Measurements from ENCODE around the gene HLTF. TPM values are rescaled to one million over a fixed set of nuclear protein-coding genes. Genes with fewer than 3 reads are reported as not detected.

The HLTF gene
- total and polyA plus RNA-seq, 2 of the 13 experiments (the other 11 are each of a cell fraction or from before 2014, with no cell fraction given): 12.0 to 22.9 TPM

DNA sequence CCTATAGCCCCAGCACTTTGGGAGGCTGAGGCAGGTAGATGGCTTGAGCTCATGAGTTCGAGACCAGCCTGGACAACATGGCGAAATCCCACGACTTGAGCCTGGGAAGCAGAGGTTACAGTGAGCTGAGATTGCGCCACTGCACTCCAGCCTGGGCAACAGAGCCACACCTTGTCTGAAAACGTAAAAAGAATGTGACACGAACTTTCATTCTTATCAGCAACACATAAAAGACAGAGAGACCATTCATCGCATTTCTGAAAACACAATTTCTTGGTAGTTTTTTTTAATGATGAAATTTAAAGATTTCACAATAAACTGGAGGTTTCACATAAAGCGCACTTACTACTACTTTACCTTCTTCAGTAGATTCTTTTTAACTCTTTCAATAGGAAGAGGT lies 18.4 kb downstream of the HLTF start (continued):
- TF ChIP-seq, protein P1, sequence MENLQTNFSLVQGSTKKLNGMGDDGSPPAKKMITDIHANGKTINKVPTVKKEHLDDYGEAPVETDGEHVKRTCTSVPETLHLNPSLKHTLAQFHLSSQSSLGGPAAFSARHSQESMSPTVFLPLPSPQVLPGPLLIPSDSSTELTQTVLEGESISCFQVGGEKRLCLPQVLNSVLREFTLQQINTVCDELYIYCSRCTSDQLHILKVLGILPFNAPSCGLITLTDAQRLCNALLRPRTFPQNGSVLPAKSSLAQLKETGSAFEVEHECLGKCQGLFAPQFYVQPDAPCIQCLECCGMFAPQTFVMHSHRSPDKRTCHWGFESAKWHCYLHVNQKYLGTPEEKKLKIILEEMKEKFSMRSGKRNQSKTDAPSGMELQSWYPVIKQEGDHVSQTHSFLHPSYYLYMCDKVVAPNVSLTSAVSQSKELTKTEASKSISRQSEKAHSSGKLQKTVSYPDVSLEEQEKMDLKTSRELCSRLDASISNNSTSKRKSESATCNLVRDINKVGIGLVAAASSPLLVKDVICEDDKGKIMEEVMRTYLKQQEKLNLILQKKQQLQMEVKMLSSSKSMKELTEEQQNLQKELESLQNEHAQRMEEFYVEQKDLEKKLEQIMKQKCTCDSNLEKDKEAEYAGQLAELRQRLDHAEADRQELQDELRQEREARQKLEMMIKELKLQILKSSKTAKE (CRISPR knock-in tag; IDR thresholded peaks at IDR 0.05; ENCODE audit: borderline replicate concordance): no peak
- TF ChIP-seq ZNF329 (CRISPR knock-in tag; IDR thresholded peaks at IDR 0.05; ENCODE audit: low read depth): no peak
- no peak for TF ChIP-seq KLF16 (CRISPR knock-in tag; IDR thresholded peaks at IDR 0.05)

DNA sequence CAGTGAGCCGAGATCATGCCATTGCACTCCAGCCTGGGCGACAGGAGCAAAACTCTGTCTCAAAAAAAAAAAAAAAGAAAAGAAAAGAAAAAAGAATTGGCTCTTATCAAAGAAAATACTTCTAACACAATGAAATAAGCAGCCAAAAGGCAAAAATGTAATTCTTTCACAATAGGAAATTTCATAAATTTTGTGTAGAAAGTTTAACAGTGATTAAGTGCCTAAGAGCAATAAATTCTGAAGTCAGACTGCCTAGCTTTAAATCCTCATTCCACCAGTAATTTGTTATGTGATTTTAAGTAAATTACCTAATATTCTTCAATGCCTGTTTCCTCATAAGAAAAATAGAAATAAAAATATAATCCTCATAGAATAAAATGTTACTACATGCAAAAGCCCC lies 24.6 kb downstream of the HLTF start:
- no peaks in the 10 kb centered on the region for H3K9me3 ChIP-seq (ENCODE audit: low read length)
- ChIA-PET CTCF (ENCODE audit: low intra/inter-chr PET ratio, low total read pairs) (no interaction called here), POLR2A (no interaction called here)
- H3K36me3 ChIP-seq (replicated peaks in 1 of 2; ENCODE audit: control insufficient read depth in 1 of 2, insufficient read depth in 2 of 2, low read length in 2 of 2): peaks cover 0 to 27% of the 10 kb centered on the region in 2 experiments; a peak in 4 of 5 replicates
- H3K27ac ChIP-seq (ENCODE audit: extremely low read length, insufficient read depth, low read length): no peak overlapping the region
- H3K4me2 ChIP-seq (ENCODE audit: low read depth, low read length): no peak overlapping the region
- no peaks in the 10 kb centered on the region for H3K4me1 ChIP-seq (ENCODE audit: insufficient read depth, low read length)
- TF ChIP-seq ZNF121 (CRISPR knock-in tag; IDR thresholded peaks at IDR 0.05) (no peak), MXD4 (CRISPR knock-in tag; IDR thresholded peaks at IDR 0.05) (no peak), ATRX (CRISPR knock-in tag; IDR thresholded peaks at IDR 0.05; ENCODE audit: borderline replicate concordance) (no peak), ZFP90 (CRISPR knock-in tag; IDR thresholded peaks at IDR 0.05; ENCODE audit: borderline replicate concordance) (no peak), ZNF431 (CRISPR knock-in tag; IDR thresholded peaks at IDR 0.05; ENCODE audit: borderline replicate concordance, low read depth) (no peak), RAD21 (CRISPR knock-in tag; IDR thresholded peaks at IDR 0.05) (no peak)
- TF ChIP-seq, protein P2, sequence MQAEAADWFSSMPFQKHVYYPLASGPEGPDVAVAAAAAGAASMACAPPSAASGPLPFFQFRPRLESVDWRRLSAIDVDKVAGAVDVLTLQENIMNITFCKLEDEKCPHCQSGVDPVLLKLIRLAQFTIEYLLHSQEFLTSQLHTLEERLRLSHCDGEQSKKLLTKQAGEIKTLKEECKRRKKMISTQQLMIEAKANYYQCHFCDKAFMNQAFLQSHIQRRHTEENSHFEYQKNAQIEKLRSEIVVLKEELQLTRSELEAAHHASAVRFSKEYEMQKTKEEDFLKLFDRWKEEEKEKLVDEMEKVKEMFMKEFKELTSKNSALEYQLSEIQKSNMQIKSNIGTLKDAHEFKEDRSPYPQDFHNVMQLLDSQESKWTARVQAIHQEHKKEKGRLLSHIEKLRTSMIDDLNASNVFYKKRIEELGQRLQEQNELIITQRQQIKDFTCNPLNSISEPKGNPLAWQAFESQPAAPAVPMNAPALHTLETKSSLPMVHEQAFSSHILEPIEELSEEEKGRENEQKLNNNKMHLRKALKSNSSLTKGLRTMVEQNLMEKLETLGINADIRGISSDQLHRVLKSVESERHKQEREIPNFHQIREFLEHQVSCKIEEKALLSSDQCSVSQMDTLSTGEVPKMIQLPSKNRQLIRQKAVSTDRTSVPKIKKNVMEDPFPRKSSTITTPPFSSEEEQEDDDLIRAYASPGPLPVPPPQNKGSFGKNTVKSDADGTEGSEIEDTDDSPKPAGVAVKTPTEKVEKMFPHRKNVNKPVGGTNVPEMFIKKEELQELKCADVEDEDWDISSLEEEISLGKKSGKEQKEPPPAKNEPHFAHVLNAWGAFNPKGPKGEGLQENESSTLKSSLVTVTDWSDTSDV (CRISPR knock-in tag; IDR thresholded peaks at IDR 0.05): no peak
- TF ChIP-seq, protein P3, sequence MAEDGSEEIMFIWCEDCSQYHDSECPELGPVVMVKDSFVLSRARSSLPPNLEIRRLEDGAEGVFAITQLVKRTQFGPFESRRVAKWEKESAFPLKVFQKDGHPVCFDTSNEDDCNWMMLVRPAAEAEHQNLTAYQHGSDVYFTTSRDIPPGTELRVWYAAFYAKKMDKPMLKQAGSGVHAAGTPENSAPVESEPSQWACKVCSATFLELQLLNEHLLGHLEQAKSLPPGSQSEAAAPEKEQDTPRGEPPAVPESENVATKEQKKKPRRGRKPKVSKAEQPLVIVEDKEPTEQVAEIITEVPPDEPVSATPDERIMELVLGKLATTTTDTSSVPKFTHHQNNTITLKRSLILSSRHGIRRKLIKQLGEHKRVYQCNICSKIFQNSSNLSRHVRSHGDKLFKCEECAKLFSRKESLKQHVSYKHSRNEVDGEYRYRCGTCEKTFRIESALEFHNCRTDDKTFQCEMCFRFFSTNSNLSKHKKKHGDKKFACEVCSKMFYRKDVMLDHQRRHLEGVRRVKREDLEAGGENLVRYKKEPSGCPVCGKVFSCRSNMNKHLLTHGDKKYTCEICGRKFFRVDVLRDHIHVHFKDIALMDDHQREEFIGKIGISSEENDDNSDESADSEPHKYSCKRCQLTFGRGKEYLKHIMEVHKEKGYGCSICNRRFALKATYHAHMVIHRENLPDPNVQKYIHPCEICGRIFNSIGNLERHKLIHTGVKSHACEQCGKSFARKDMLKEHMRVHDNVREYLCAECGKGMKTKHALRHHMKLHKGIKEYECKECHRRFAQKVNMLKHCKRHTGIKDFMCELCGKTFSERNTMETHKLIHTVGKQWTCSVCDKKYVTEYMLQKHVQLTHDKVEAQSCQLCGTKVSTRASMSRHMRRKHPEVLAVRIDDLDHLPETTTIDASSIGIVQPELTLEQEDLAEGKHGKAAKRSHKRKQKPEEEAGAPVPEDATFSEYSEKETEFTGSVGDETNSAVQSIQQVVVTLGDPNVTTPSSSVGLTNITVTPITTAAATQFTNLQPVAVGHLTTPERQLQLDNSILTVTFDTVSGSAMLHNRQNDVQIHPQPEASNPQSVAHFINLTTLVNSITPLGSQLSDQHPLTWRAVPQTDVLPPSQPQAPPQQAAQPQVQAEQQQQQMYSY (CRISPR knock-in tag; IDR thresholded peaks at IDR 0.05): no peak
- no TSS peak for BruUV-seq (replicated peaks)
- intact Hi-C loops (cut with micrococcal nuclease; ENCODE audit: unreplicated experiment) (no loop called here), in situ Hi-C loops (cut with HindIII; ENCODE audit: extremely low pct_ligation_motif_present, low pct_unique_long_range_greater_than_20kb) (no loop called here)
- no peak overlapping the region for H2AFZ ChIP-seq (ENCODE audit: low read length)
- H3K79me2 ChIP-seq (ENCODE audit: insufficient read depth, low read length): no peaks in the 10 kb centered on the region
- 100% methylated on average over 2 of the region's 2 CpGs for WGBS (ENCODE audit: low lambda C conversion rate)
- no peak for ATAC-seq
- DNase-seq (ENCODE audit: low spot score): no peak
- no peak overlapping the region for H3K9ac ChIP-seq (ENCODE audit: insufficient read depth, low read depth, low read length)
- H3K27me3 ChIP-seq (ENCODE audit: control insufficient read depth in 1 of 2, insufficient read depth in 2 of 2, low read length in 2 of 2): no peaks in the 10 kb centered on the region
- H4K20me1 ChIP-seq (ENCODE audit: insufficient read depth, low read length): no peaks in the 10 kb centered on the region
- H3K4me3 ChIP-seq (replicated peaks in 1 of 3; ENCODE audit: insufficient read depth in 1 of 3, low read depth in 2 of 3, low read length in 3 of 3): no peak overlapping the region
- no peak for FAIRE-seq
